Activated naive CD4-positive, alpha-beta T cell treated with anti-CD3 and anti-CD28 coated beads, Interleukin-2, amount 50 U/mL, for 16 hours (primary cell): ENCODE results near the gene GFM2.
A peak's percentile ranks its signal among the peaks of the same experiment; 100 is the strongest.
"Not testable (repeated sequence)": the region's sequence is repeated elsewhere in the genome, so short reads cannot be mapped to it uniquely, and the experiment has no call there.

Experiments
- DNase-seq: peaks from one replicate; pipeline ENCODE4 v3.0.0-alpha.2; 2020

GFM2 gene

DNA sequence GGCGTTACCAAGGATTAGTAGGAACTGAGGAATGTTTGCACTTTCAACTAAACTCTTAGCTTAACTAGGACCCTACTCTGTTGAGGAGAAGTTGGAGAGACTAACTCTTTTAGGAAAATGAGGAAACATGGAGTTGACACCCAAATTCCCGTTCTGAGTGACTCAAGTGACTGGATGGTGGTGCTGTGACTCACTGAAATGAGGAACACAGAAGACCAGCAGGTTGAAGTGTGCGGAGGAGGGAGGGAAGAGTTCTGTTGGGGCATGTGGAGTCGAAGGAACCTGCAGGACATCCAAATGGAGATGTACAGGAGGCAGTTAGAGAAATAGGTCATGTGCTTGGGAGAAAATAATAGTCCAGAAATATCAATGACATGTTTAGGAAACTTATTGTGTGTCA is 73.7 kb downstream of the GFM2 start:
- no peak for DNase-seq

GRCh38 chr5:74686962-74687751 is 79.8 kb downstream of the GFM2 start:
- DNase-seq = no peak

DNA sequence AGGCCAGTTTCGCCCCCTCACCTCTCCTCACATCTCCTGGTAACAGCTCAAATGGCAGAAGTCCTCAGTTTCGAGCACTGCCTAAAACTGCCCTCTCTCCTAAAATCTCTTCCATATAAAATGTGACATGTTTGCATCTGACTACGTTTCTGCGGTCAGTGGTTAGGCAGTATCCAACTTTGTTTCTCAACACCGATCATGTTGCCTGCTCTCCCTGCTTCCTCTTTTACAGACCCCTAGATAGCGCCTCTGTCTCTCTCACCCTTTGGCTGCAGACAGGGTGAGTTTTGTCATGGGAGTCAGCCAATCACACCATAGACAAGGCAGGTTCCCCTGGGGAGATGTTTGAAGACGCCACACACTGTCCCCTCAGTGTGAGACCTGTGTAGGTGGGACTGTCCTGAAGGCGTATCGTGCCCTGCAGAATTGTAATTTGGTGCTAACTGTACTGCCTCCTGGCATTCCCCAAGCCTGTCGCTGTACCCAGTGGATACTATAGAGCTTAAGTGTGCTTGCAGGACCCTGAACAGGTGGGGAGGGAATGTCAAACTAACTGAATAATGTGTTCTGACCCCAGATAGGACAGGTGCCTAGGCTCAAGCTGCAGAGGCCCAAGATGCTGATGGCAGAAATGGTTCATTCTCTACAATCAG is 80.8 kb downstream of the GFM2 start:
- DNase-seq = no peak

DNA sequence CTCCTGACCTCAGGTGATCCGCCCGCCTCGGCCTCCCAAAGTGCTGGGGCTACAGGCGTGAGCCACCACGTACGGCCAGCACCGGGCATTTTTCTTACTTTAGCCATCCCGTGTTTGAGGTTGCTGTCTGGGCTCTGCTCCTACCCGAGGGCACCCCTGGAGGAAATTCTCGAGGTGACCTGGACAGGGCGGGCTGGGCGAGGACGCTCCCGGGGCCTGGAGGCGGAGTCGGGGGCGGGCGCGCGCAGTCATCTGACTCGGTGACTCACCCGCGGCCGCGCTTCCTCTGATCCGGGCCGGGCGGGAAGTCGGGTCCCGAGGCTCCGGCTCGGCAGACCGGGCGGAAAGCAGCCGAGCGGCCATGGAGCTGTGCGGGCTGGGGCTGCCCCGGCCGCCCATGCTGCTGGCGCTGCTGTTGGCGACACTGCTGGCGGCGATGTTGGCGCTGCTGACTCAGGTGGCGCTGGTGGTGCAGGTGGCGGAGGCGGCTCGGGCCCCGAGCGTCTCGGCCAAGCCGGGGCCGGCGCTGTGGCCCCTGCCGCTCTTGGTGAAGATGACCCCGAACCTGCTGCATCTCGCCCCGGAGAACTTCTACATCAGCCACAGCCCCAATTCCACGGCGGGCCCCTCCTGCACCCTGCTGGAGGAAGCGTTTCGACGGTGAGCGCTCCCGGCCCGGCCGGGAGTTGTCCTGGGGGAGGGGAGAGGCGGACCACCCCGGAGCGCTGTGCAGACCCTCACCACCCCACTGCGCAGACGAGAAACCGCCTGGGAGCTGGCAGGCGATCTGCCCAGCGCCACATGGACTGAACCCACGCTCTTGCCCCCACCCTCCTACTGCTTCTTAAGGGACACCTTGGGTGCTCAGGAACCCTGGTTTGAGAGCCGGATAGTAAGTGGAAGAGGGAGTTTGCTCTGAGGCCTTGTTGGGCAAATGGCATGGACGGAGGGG is 81.7 kb downstream of the GFM2 start, which contains the start of gene HEXB:
Gene HEXB (plus strand): TSS at position 334 of the 952 bp plus-strand sequence. CDS start 28 bp downstream, at position 362.
- peak; percentile 86 for DNase-seq

DNA sequence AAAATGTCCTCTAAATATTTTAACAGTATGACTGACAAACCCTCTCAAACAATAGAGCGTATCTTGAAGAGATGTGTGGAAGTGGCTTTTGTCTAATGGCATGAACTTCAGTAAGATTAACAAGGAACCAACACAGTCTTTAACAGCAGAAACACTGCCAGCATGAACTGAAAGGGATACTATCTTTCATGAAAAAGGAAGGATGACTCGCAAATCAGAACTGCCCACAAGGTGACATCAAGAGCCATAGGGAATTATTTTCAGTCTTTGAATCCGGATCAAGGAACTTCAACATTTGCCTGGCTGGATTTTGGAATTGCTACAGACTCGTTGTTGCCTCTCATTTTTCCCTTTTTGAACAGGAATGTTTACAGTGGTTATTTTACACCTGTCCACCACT is 87.0 kb downstream of the GFM2 start:
- no peak for DNase-seq

GRCh38 chr5:74679300-74679699 is 87.6 kb downstream of the GFM2 start:
- DNase-seq = not testable (repeated sequence)

DNA sequence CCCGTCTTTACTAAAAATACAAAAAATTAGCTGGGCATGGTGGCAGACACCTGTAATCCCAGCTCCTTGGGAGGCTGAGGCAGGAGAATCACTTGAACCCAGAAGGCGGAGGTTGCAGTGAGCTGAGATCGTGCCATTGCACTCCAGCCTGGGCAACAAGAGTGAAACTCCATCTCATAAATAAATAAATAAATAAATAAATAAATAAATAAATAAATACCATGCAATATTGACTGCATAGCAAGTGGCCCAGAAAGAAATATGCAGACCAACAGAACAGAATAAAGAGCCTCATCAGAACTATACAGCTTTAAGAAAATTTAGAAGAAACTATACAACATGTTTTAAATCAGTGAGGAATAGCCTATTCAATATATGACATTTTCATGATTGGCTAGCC is 88.8 kb downstream of the GFM2 start:
- DNase-seq = not testable (repeated sequence)

DNA sequence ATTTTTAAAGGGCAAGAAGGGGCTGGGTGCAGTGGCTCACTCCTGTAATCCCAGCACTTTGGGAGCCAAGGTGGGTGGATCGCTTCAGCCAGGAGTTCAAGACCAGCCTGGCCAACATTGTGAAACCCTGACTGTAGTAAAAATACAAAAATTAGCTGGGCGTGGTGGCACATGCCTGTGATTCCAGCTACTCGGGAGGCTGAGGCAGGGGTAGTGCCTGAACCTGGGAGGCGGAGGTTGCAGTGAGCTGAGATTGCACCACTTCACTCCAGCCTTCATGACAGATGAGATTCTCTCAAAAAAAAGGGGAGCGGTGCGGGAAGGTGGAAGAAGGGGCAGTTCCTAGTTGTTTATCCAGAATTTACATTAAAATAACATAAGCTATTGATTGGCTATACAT is 90.5 kb downstream of the GFM2 start:
- not testable (repeated sequence) for DNase-seq

DNA sequence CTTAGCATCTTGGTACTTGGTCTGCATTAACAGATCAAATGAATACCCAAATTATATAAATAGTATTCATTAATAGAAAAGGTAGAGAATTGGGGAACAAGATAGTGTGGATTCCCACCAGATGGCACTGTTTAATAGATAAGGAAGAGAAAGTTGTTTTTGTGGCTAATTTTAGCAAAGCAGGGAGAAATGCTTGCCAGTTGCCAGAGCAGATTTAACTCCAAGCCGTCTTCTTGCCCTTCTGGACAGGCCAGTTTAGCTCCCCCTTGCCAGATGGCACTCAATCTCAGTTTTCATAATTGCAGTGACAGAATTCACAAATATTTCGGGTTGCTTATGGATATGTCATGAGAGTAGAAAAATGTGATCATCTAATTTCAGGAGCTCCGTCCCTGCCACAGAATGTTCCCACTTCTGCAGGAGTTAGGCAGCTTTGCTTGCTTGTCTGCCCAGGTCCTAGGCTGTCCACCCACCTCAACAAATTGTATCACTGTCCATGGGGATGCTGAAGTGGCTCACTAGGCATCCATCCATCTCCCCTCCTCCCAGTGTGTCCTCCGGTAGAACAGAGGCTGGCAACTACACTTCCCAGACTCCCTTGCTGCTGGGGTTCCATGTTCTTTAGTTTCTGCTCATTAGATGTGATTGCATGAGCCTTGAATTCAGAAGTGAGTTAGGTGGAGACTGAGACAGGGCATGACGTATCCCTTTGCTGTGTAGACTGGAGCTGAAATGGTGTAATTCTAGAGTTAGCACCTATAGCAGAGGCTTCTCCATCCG is 93.7 kb downstream of the GFM2 start:
- no peak for DNase-seq

DNA sequence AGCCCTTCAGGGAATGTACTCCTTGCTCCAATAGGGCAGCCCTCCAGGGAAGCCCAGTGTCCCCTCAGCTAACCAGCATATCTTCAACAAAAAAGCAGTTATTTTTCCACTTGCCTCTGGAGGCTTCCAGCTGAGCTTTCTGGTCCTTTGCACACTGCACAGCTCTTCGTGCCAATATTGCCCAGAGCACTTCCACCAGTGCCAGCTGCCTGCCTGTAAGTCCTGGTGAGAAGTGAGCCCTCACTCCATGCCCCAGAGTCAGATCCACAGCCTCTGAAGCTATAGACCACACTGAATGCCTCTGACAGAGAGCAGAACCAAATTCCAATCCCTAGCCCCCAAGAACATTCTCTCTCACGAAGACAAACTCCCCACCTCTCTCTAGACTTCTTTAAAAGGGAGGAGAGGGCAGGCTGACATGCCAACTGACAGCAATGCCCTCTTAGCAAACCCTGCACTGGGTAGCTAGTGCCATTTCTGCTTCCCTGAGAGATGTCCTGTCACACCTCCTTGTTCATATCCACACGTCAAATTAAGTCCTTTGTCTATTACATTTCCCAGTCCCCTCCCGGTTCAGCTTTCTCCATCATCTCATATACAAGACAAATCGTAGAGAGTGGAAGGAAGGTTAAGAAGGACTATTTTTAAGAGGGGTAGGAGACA is 94.6 kb downstream of the GFM2 start:
- DNase-seq = no peak
